ENCODE results near the gene RNF31.
"Not testable (repeated sequence)": the region's sequence is repeated elsewhere in the genome, so short reads cannot be mapped to it uniquely, and the experiment has no call there.

RNF31 gene

GRCh38 chr14:24146978-24147760 lies at the start of gene RNF31:
Gene RNF31 (plus strand): TSS chr14:24147498. CDS start chr14:24147699, 201 bp downstream.
- peak; percentile 96 for DNase-seq (ENCODE audit: low spot score)

DNA sequence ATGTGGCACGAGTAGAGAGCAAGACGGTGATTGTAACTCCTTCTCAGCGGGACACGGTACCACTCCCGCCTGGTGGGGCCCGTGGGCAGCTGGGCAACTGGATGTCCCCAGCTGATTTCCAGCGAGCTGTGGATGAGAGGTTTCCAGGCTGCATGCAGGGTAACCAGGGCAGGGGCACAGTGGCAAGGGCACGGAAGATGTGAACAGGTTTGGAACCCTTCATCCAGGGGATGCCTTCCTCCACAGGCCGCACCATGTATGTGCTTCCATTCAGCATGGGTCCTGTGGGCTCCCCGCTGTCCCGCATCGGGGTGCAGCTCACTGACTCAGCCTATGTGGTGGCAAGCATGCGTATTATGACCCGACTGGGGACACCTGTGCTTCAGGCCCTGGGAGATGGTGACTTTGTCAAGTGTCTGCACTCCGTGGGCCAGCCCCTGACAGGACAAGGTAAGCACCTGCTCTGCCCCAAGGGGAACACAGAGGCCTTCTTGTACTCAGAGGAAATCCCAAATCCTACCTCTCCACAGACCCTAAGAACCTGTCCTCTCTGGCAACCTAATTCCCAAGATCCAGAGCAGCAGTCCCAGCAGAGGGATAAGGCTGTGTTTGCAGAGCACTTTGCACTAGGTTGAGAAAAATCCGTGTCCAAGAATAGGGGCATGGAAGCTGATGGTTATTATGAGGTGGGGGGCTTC lies 48.9 kb upstream of the RNF31 start:
- DNase-seq (ENCODE audit: low spot score) = no peak

DNA sequence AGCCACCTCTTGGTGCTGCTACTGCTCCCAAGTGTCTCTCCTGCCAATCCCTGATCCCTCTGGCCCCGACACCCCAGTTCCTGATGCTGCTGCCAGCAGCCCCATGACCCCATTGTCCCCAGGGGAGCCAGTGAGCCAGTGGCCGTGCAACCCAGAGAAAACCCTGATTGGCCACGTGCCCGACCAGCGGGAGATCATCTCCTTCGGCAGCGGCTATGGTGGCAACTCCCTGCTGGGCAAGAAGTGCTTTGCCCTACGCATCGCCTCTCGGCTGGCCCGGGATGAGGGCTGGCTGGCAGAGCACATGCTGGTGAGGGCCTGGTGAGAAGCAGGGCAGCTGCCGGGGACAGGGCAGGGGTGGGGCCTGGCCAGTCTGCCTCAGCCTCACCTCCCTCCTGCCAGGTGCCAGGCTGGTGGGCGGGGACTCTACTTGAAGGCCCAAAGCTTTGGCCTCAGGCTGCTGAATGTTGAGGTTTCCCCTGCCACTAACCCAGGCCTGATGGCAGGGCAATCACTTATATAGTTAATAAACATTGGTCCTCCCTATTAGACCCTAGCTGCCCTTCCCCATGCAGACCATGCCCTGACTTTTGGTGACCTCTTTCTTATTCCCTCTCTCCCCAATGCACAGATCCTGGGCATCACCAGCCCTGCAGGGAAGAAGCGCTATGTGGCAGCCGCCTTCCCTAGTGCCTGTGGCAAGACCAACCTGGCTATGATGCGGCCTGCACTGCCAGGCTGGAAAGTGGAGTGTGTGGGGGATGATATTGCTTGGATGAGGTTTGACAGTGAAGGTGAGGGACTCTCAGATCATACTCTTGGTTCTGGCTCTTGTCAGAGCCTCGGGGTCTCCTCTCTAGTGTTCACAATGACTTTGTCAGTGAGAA lies 48.1 kb upstream of the RNF31 start:
- DNase-seq (ENCODE audit: low spot score) = no peak

DNA sequence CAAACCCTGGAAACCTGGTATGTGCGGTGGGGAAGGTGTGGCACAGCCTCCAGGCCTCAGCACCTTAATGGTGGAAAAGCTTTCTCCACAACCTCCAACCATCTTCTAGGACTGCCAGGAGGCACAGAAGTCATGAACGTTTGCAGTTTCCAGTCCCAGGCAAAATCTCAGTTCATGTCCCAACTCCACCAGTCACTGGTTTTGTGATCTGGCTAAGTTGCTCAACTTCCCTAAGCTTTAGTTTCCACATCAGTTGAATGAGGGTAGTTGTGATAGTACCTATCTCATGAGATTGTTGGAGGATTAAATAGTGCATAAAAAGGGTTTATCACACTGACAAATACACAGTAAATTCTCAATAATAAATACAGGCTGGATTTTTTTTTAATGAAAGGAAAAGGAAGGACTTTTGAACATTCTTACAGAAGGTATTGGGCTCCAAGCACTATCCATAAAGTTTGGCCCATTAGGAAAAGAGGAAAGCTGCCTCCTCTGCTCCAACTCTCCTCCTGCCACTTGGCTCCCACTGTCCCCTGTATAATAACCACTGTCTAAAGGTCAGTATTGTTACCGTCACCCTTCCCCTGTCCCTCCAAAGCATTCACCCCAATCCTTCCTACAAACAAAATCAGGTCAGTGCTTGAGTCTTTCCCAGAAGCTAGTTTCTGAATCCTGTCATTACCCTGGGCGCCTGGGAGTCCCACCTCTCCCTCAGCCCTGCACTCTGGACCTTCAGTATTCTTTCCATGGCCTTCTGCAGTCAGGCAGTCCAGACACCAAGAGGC lies 46.9 kb upstream of the RNF31 start:
- DNase-seq (ENCODE audit: low spot score) = no peak

DNA sequence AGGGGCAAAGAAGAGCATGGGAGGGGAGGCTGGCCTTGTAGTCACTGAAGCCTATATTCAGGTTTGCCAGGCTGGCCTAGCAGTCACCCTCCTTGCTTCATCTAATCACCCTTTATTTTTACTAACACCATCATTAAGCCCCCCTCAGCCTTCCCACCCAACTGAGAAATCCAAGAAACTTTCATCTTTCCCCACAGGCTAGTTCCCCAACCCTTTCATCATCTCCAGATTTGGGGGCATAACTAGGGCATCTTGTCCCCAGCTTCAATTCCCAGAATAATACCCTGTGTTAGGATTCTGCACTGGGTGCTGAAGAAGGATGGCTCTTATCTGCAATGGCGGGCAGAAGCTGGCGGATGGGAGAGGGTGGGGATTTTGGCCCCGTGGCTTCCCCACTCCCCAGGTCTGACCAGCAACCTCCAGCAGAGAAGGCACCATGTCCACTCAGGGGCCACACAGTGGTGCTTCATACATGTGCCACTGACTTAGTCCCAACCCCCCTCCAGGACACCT lies 46.3 kb upstream of the RNF31 start:
- no peak for DNase-seq (ENCODE audit: low spot score)

DNA sequence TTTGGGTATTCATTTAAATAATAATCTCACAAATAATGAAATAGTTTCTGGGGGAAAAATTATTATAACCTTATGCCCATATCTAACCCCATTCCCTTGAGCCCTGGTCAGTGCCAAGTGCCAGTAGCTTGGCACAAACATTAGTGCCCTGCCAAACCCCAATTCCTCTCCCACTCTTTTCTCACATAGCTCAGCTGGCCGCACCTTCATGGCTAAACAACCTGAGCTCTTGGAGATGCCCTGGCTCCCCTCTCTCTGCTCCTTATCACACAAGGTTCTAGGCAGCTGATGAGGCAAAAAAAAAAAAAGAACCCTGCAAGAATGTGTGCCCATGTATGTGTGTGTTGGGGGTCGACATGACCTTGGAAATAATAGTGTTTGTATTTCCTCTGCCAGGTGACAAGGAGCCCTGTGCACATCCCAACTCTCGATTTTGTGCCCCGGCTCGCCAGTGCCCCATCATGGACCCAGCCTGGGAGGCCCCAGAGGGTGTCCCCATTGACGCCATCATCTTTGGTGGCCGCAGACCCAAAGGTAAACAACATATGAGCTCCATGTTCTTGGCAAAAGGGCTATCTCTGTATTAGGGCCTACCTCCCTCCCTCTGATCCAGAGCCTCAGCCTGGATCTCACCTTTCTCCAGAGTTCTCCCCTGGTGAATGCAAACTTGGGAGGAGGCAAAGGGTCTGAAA lies 44.8 kb upstream of the RNF31 start:
- DNase-seq (ENCODE audit: low spot score) = no peak

- DNase-seq (ENCODE audit: low spot score) = no peak
These were observed 43.8 kb upstream of the RNF31 start for GRCh38 chr14:24103451-24103850.

- DNase-seq (ENCODE audit: low spot score) = not testable (repeated sequence)
These were observed 41.6 kb upstream of the RNF31 start for GRCh38 chr14:24105609-24106239.

GRCh38 chr14:24106672-24107271 lies 40.5 kb upstream of the RNF31 start:
- no peak for DNase-seq (ENCODE audit: low spot score)

GRCh38 chr14:24108336-24108874 lies 38.9 kb upstream of the RNF31 start:
- DNase-seq (ENCODE audit: low spot score) = no peak

DNA sequence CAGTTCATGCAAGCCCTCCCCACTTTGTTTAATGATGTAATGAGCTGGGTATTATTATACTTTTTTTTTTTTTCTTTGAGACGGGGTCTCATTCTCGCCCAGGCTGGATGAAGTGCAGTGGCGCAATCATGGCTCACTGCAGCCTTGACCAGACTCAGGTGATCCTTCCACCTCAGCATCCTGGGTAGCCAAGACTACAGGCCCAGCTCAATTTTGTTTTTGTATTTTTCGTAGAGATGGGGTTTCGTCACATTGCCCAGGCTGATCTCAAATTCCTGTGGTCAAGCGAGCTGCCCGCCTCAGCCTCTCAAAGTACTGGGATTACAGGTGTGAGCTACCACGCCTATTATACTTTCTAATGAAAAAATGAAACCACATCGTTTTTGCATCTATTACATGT lies 37.2 kb upstream of the RNF31 start:
- DNase-seq (ENCODE audit: low spot score) = no peak

GRCh38 chr14:24110523-24110922 lies 36.8 kb upstream of the RNF31 start:
- no peak for DNase-seq (ENCODE audit: low spot score)

GRCh38 chr14:24113379-24113800 lies 33.9 kb upstream of the RNF31 start:
- no peak for DNase-seq (ENCODE audit: low spot score)

DNA sequence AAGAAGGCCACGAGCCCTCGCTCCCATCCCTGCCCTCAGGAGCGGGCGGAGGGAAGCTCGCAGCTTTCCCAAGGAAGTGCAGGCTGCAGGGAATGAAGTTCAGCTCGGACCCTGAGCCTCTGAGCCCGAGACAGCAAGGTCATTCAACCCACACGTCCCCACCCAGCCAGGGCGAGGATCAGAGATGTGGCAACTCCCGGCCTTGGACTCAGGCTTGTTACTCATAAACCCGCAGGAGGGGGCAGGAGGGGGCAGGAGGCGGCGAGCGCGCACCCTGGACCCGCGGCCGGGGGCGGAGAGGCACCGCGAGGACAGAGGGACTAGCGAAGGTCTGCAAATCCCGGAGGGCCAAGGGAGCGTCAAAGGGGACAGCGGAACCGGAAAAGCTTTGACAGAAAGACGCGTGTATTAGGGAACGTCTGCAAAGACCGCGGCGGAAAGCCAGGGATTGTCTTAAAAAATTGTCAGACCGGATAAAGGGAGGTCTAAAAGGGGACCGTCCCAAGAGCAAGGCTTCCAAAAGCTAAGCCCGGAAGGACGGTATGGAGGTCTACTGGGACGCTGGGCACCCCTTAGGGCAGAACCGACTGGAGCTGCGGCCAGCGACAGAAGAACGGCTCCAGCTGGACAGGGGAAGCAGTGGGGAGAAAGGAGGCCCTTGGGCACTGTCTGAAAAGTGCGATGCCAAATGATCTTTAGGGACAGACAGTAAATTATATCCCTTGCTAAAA lies 33.3 kb upstream of the RNF31 start:
- DNase-seq (ENCODE audit: low spot score) = peak; percentile 88

- DNase-seq (ENCODE audit: low spot score) = peak; percentile 99
These were observed 32.5 kb upstream of the RNF31 start, which contains the start of the genes DCAF11 and NRL for GRCh38 chr14:24114532-24115421. Gene DCAF11 (plus strand): TSS chr14:24114777. CDS start chr14:24115595, 818 bp downstream. Gene NRL (minus strand): TSS chr14:24114949. CDS start chr14:24082848, 32,101 bp downstream.

GRCh38 chr14:24115422-24116127 lies 31.7 kb upstream of the RNF31 start:
- DNase-seq (ENCODE audit: low spot score) = no peak
